ENCODE data around the gene RPS16.

The RPS16 gene

GRCh38 chr19:39416152-39417120 is 19.3 kb downstream of the RPS16 start:
- Histone ChIP-seq H3K9me3 (ENCODE audit: insufficient read depth, low read length) (no peaks in the 10 kb centered on the region), H3K27me3 (ENCODE audit: insufficient read depth, insufficient read length) (no peaks in the 10 kb centered on the region), H3K4me3 (ENCODE audit: insufficient read length, low read depth) (no peak overlapping the region), H3K36me3 (ENCODE audit: insufficient read depth, insufficient read length, low read length) (peaks cover 59% of the 10 kb centered on the region), H3K4me1 (ENCODE audit: insufficient read depth, insufficient read length) (peaks cover 9% of the 10 kb centered on the region), H3K9ac (ENCODE audit: insufficient read length, low read depth) (no peak overlapping the region)
- no peak for DNase-seq (ENCODE audit: low read depth, low spot score)
- TF ChIP-seq SUZ12 (IDR thresholded peaks at IDR 0.05; ENCODE audit: extremely low read depth, insufficient read depth, insufficient read length), result no peak
- TF ChIP-seq ZNF274 (IDR thresholded peaks at IDR 0.05; ENCODE audit: low read depth, low read length), result no peak
- TF ChIP-seq YY1 (IDR thresholded peaks at IDR 0.05; ENCODE audit: insufficient read depth, insufficient read length), result no peak

GRCh38 chr19:39415111-39416046 is 20.4 kb downstream of the RPS16 start:
- no peaks in the 10 kb centered on the region for H3K27me3 ChIP-seq (ENCODE audit: insufficient read depth, insufficient read length)
- peaks cover 49% of the 10 kb centered on the region for H3K36me3 ChIP-seq (ENCODE audit: insufficient read depth, insufficient read length, low read length)
- peak overlapping the region; percentile 15 for H3K4me3 ChIP-seq (ENCODE audit: insufficient read length, low read depth)
- H3K9me3 ChIP-seq (ENCODE audit: insufficient read depth, low read length), result no peaks in the 10 kb centered on the region
- DNase-seq (ENCODE audit: low read depth, low spot score), result no peak
- TF ChIP-seq ZNF274 (IDR thresholded peaks at IDR 0.05; ENCODE audit: low read depth, low read length), result no peak
- TF ChIP-seq SUZ12 (IDR thresholded peaks at IDR 0.05; ENCODE audit: extremely low read depth, insufficient read depth, insufficient read length), result no peak
- no peak for TF ChIP-seq YY1 (IDR thresholded peaks at IDR 0.05; ENCODE audit: insufficient read depth, insufficient read length)
- H3K9ac ChIP-seq (ENCODE audit: insufficient read length, low read depth), result peak overlapping the region; percentile 26
- H3K4me1 ChIP-seq (ENCODE audit: insufficient read depth, insufficient read length), result peaks cover 14% of the 10 kb centered on the region

GRCh38 chr19:39413911-39414608 is 21.7 kb downstream of the RPS16 start:
- H3K4me1 ChIP-seq (ENCODE audit: insufficient read depth, insufficient read length), result peaks cover 14% of the 10 kb centered on the region
- no peaks in the 10 kb centered on the region for H3K9me3 ChIP-seq (ENCODE audit: insufficient read depth, low read length)
- peaks cover 42% of the 10 kb centered on the region for H3K36me3 ChIP-seq (ENCODE audit: insufficient read depth, insufficient read length, low read length)
- no peak for TF ChIP-seq SUZ12 (IDR thresholded peaks at IDR 0.05; ENCODE audit: extremely low read depth, insufficient read depth, insufficient read length)
- no peak for TF ChIP-seq YY1 (IDR thresholded peaks at IDR 0.05; ENCODE audit: insufficient read depth, insufficient read length)
- no peak for TF ChIP-seq ZNF274 (IDR thresholded peaks at IDR 0.05; ENCODE audit: low read depth, low read length)
- H3K27me3 ChIP-seq (ENCODE audit: insufficient read depth, insufficient read length), result no peaks in the 10 kb centered on the region
- no peak for DNase-seq (ENCODE audit: low read depth, low spot score)
- H3K4me3 ChIP-seq (ENCODE audit: insufficient read length, low read depth), result peak overlapping the region; percentile 88
- H3K9ac ChIP-seq (ENCODE audit: insufficient read length, low read depth), result peak overlapping the region; percentile 82

- Histone ChIP-seq H3K9me3 (ENCODE audit: insufficient read depth, low read length) (no peaks in the 10 kb centered on the region), H3K4me3 (ENCODE audit: insufficient read length, low read depth) (peak overlapping the region; percentile 88), H3K4me1 (ENCODE audit: insufficient read depth, insufficient read length) (peaks cover 16% of the 10 kb centered on the region), H3K36me3 (ENCODE audit: insufficient read depth, insufficient read length, low read length) (peaks cover 40% of the 10 kb centered on the region), H3K9ac (ENCODE audit: insufficient read length, low read depth) (peak overlapping the region; percentile 87), H3K27me3 (ENCODE audit: insufficient read depth, insufficient read length) (no peaks in the 10 kb centered on the region)
- DNase-seq (ENCODE audit: low read depth, low spot score), result no peak
- TF ChIP-seq SUZ12 (IDR thresholded peaks at IDR 0.05; ENCODE audit: extremely low read depth, insufficient read depth, insufficient read length) (no peak), YY1 (IDR thresholded peaks at IDR 0.05; ENCODE audit: insufficient read depth, insufficient read length) (no peak), ZNF274 (IDR thresholded peaks at IDR 0.05; ENCODE audit: low read depth, low read length) (no peak)
Observed at GRCh38 chr19:39413272-39413910, 22.4 kb downstream of the RPS16 start.

GRCh38 chr19:39412867-39413271 is 22.9 kb downstream of the RPS16 start:
- Histone ChIP-seq H3K36me3 (ENCODE audit: insufficient read depth, insufficient read length, low read length) (peaks cover 41% of the 10 kb centered on the region), H3K9me3 (ENCODE audit: insufficient read depth, low read length) (no peaks in the 10 kb centered on the region), H3K27me3 (ENCODE audit: insufficient read depth, insufficient read length) (no peaks in the 10 kb centered on the region), H3K4me3 (ENCODE audit: insufficient read length, low read depth) (peak overlapping the region; percentile 88), H3K4me1 (ENCODE audit: insufficient read depth, insufficient read length) (peaks cover 16% of the 10 kb centered on the region), H3K9ac (ENCODE audit: insufficient read length, low read depth) (peak overlapping the region; percentile 87)
- DNase-seq (ENCODE audit: low read depth, low spot score), result no peak
- TF ChIP-seq ZNF274 (IDR thresholded peaks at IDR 0.05; ENCODE audit: low read depth, low read length) (no peak), SUZ12 (IDR thresholded peaks at IDR 0.05; ENCODE audit: extremely low read depth, insufficient read depth, insufficient read length) (no peak), YY1 (IDR thresholded peaks at IDR 0.05; ENCODE audit: insufficient read depth, insufficient read length) (no peak)
